GM12864 (cell line): Measurements from ENCODE around the gene ASIP.
"Not testable (repeated sequence)": the region's sequence is repeated elsewhere in the genome, so short reads cannot be mapped to it uniquely, and the experiment has no call there.

Experiments
- DNase-seq: peaks from one replicate; pipeline ENCODE4 v3.0.0-alpha.2; 2011; ENCODE audit warnings: low read depth
- H3K4me3 ChIP-seq: 2 replicates; pipeline ENCODE4 v1.5.1; 2011; ENCODE audit warnings: mild to moderate bottlenecking, low read depth, low read length, control low read depth
- TF ChIP-seq, protein P1 (sequence below): IDR thresholded peaks from 2 replicates; pipeline ENCODE4 v1.5.1; 2011; ENCODE audit warnings: low read depth, mild to moderate bottlenecking, moderate library complexity, low read length, control low read depth, inconsistent platforms; ENCODE audit errors: missing control alignments

Gene ASIP

DNA sequence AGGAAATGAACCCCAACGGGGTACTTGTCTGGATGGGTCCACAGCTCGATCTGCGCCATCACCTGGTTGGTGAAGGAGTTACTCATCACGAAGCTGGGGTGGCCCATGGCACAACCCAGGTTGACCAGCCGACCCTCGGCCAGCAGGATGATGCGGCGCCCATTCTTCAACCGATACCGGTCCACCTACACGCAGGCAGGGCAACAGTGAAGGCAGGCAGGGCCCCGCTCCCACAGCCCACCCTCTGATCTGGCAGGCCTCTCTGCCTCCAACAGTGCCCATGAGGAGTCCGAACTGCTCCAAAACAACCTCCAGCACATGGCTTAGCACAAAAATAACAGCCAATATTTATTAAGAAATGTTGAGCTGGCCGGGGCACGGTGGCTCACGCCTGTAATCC, 44.2 kb downstream of the ASIP start:
- DNase-seq, result no peak
- TF ChIP-seq, protein P1, sequence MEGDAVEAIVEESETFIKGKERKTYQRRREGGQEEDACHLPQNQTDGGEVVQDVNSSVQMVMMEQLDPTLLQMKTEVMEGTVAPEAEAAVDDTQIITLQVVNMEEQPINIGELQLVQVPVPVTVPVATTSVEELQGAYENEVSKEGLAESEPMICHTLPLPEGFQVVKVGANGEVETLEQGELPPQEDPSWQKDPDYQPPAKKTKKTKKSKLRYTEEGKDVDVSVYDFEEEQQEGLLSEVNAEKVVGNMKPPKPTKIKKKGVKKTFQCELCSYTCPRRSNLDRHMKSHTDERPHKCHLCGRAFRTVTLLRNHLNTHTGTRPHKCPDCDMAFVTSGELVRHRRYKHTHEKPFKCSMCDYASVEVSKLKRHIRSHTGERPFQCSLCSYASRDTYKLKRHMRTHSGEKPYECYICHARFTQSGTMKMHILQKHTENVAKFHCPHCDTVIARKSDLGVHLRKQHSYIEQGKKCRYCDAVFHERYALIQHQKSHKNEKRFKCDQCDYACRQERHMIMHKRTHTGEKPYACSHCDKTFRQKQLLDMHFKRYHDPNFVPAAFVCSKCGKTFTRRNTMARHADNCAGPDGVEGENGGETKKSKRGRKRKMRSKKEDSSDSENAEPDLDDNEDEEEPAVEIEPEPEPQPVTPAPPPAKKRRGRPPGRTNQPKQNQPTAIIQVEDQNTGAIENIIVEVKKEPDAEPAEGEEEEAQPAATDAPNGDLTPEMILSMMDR, result no peak
- H3K4me3 ChIP-seq, result no peak overlapping the region

DNA sequence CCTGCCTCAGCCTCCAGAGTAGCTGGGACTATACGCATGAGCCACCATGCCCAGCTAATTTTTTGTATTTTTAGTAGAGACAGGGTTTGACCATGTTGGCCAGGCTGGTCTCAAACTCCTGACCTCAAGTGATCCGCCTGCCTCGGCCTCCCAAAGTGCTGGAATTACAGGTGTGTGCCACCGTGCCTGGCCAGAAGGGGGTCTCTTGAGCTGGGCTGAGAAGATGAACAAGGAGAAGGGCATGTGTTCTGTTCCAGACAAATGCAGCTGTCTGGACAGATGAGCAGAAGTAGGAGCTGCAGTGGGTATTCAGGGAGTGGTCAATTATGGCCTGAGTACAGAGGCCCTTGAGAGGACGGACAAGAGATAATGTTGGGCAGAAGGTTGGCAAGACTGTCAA, 46.3 kb downstream of the ASIP start:
- H3K4me3 ChIP-seq, DNase-seq: not testable (repeated sequence)

DNA sequence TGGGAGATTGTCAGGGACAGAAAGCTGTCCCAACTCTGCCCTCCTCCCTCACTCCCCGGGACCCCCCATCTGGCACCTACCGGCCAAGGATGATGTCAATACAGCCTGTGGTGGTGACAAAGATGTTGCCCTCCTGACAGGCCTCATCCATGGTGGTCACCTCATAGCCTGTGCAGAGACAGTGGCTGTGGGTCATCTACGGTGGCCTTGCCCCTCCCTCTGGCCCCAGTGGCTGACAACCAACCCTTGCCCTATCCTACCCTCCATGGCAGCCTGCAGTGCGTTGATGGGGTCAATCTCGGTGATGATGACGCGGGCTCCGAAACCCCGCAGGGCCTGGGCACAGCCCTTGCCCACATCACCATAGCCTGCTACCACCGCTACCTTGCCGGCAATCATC, 49.2 kb downstream of the ASIP start:
- no peak for DNase-seq
- no peak overlapping the region for H3K4me3 ChIP-seq
- TF ChIP-seq, protein P1, result no peak

DNA sequence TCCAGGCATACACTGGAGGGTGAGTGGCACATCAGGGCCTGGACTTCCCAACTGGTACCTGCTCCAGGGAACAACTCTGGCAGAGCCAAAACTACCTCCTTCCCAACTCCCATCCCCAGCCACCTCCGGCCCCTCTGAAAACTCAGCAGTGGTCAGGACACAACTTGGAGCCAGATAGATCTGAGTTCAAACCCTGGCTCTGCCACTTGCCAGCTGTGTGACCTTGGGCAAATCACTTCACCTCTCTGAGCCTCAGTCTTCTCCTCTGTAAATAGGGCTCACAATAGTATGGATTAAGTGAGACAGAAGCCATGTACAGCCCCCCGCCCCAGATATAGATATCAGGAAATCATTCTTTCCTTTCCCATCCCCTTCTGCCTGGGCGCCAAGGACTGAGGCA, 51.3 kb downstream of the ASIP start:
- no peak for DNase-seq
- TF ChIP-seq, protein P1, result no peak
- no peak overlapping the region for H3K4me3 ChIP-seq

DNA sequence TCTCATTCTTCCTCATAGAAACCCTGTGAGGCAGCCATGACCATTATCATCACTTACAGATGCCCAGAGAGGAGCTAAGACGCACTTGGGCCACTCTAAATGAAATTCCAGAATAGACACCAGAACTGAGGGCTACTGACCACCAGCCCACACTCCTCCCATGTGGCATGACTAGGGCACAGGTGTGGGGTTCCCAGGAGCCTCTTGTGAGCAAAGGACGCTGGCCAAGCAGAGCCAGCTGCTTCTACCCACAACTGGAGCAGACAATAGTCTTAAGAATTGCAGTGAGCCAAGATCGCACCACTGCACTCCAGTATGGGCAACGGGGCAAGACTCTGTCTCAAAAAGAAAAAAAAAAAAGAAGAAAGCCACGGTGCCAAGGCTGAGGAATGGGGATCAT, 51.9 kb downstream of the ASIP start:
- no peak for DNase-seq
- H3K4me3 ChIP-seq, result no peak overlapping the region
- TF ChIP-seq, protein P1, result no peak

DNA sequence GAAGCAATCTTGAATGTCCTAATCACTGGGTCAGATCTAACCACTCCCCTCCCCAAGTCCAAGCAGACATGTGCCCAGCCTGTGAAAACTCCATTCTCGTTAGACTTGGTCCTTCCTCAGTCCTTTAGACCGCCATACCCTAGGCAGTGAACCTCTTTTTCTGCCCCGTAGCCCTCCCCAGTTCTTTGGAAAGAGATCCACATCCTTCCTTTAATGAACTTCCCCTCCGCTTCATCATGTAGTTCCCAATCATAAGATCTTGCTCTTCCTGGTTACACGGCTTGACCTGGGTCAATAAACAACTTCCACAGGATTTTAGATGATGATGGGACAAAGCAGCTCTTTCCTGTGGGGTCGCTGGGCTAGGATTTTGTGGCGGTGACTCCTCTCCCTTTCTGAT, 52.4 kb downstream of the ASIP start:
- no peak overlapping the region for H3K4me3 ChIP-seq
- DNase-seq, result no peak
- TF ChIP-seq, protein P1, result no peak

DNA sequence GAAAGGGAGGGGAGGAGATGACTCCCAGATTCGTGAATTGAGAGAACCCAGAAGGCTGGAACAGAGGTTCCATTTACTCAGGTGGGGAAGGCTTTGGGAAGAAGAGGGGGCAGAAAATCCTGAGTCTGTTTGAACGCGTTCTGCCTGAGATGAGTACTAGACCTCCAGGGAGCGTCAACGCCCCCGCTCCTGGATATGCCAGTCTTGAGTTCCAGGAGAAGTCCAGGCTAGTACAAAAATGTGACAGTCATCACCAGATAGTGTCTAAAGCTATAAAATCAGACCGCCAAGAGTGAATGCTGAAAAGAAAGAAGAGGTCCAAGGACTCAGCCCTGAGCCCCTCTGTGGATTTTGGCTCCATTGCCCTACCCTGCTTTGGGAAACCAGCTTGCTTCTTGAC, 53.3 kb downstream of the ASIP start:
- no peak overlapping the region for H3K4me3 ChIP-seq
- TF ChIP-seq, protein P1, result no peak
- DNase-seq, result no peak

DNA sequence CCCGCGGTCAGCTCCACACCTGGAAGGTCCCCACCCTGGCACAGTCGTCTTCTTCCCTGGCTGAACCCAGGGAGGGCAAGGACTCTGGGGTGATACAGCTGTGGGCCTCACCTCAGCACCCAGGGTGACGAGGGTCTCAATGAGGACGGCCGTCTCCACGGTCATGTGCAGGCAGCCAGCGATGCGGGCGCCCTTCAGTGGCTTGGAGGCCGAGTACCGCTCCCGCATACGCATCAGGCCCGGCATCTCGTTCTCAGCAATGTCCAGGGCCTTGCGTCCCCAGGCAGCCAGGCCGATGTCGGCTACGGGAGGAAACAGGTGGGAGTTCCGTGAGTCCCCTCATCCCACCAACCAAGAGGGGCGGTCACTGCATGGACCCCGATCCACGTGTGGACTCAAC, 54.1 kb downstream of the ASIP start:
- no peak for DNase-seq
- TF ChIP-seq, protein P1, result no peak
- H3K4me3 ChIP-seq, result no peak overlapping the region
